Brain microvascular endothelial cell (primary cell): ENCODE results near the gene PCGF6.
"Not testable (repeated sequence)": the region's sequence is repeated elsewhere in the genome, so short reads cannot be mapped to it uniquely, and the experiment has no call there.

ENCODE experiments used
- DNase-seq: peaks from one replicate; pipeline ENCODE4 v3.0.0-alpha.2; 2020
- H3K27ac ChIP-seq: fragments of 250-450 bp; sonication (Bioruptor Pico); 2 replicates; pipeline ENCODE4 v1.5.1; 2020; ENCODE audit warnings: mild to moderate bottlenecking, moderate library complexity
- H3K27me3 ChIP-seq: fragments of 250-450 bp; sonication (Bioruptor Pico); replicated peaks from 2 replicates; pipeline ENCODE4 v1.5.1; 2020; ENCODE audit warnings: mild to moderate bottlenecking
- H3K36me3 ChIP-seq: fragments of 250-450 bp; sonication (Bioruptor Pico); replicated peaks from 2 replicates; pipeline ENCODE4 v1.5.1; 2020; ENCODE audit warnings: mild to moderate bottlenecking
- H3K4me3 ChIP-seq: 2 replicates; pipeline ENCODE4 v1.5.1; 2011; ENCODE audit warnings: low read depth, mild to moderate bottlenecking, control low read depth, low read length, moderate library complexity
- in situ Hi-C: cut with HindIII; loops from 2 replicates; pipeline ENCODE4 v1.10.0; 2017; ENCODE audit warnings: low sequenced_read_pairs, low pct_ligation_motif_present
- TF ChIP-seq, protein P1 (sequence below): IDR thresholded peaks from 2 replicates; pipeline ENCODE4 v1.5.1; 2011; ENCODE audit warnings: low read depth, mild to moderate bottlenecking, moderate library complexity, low read length, control low read depth, inconsistent platforms; ENCODE audit errors: missing control alignments

Gene PCGF6

DNA sequence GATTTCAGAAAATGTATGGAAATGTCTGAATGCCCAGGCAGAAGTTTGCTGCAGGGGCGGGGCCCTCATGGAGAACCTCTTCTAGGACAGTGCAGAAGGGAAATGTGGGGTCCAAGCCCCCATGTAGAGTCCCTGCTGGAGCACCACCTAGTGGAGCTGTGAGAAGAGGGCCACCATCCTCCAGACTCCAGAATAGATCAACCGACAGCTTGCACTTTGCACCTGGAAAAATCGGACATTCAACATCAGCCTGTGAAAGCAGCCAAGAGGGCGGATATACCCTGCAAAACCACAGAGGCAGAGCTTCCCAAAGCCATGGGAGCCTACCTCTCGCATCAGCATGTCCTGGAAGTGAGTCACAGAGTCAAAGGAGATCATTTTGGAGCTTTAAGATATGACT lies 91.0 kb downstream of the PCGF6 start:
- in situ Hi-C loops: no loop called here
- DNase-seq: no peak
- Histone ChIP-seq H3K4me3 (no peak overlapping the region), H3K36me3 (no peaks in the 10 kb centered on the region), H3K27ac (no peak overlapping the region), H3K27me3 (no peaks in the 10 kb centered on the region)
- TF ChIP-seq, protein P1, sequence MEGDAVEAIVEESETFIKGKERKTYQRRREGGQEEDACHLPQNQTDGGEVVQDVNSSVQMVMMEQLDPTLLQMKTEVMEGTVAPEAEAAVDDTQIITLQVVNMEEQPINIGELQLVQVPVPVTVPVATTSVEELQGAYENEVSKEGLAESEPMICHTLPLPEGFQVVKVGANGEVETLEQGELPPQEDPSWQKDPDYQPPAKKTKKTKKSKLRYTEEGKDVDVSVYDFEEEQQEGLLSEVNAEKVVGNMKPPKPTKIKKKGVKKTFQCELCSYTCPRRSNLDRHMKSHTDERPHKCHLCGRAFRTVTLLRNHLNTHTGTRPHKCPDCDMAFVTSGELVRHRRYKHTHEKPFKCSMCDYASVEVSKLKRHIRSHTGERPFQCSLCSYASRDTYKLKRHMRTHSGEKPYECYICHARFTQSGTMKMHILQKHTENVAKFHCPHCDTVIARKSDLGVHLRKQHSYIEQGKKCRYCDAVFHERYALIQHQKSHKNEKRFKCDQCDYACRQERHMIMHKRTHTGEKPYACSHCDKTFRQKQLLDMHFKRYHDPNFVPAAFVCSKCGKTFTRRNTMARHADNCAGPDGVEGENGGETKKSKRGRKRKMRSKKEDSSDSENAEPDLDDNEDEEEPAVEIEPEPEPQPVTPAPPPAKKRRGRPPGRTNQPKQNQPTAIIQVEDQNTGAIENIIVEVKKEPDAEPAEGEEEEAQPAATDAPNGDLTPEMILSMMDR: no peak

DNA sequence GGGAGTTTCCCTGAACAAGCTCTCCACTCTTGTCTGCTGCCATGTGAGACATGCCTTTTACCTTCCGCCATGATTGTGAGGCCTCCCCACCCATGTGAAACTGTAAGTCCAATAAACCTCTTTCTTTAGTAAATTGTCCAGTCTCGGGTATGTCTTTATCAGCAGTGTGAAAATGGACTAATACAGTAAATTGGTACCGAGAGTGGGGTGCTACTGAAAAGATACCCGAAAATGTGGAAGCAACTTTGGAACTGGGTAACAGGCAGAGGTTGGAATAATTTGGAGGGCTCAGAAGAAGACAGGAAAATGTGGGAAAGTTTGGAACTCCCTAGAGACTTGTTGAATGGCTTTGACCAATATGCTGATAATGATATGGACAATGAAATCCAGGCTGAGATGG lies 92.0 kb downstream of the PCGF6 start:
- in situ Hi-C loops, DNase-seq, H3K4me3 ChIP-seq, H3K27me3 ChIP-seq, H3K36me3 ChIP-seq, H3K27ac ChIP-seq: not testable (repeated sequence)

DNA sequence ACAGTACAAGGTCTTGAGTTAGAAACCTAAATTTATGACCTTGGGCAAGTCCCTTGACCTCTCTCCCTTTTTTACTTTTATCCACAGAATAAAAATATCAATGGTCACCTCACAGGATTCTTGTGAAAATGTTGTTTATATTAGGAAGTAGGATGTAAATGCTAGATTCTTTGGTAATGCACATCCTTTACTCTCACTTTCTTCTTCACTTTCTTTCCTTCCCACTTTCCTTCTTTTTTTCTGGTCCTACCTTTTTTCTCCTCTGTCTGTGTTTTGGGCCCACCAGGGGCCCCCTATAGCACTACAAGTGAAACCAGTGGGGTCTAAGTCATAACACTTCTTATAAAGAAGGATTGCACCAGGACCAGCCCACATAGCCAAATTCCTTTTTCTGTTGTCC lies 93.1 kb downstream of the PCGF6 start:
- in situ Hi-C loops: no loop called here
- TF ChIP-seq, protein P1: no peak
- H3K36me3 ChIP-seq: no peaks in the 10 kb centered on the region
- no peak overlapping the region for H3K27ac ChIP-seq
- no peaks in the 10 kb centered on the region for H3K27me3 ChIP-seq
- no peak for DNase-seq
- H3K4me3 ChIP-seq: no peak overlapping the region

DNA sequence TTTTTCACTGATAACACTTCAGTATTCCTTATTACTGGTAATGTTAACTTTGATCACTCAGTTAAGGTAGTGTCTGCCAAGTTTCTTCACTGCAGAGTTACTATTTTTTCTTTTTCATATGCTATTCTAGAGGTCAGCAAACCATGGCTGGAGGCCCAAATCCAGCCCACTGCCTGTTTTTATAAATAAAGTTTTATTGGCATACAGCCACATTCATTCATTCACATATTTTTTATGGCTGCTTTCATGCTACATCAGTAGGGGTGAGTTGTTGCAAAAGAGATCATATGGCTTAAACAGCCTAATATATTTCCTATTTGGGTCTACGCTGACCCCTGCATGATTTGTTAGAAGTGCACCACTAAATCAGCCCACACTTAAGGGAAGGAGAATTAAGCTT lies 94.3 kb downstream of the PCGF6 start:
- no peaks in the 10 kb centered on the region for H3K27me3 ChIP-seq
- in situ Hi-C loops: no loop called here
- DNase-seq: no peak
- no peaks in the 10 kb centered on the region for H3K36me3 ChIP-seq
- no peak overlapping the region for H3K4me3 ChIP-seq
- TF ChIP-seq, protein P1: no peak
- no peak overlapping the region for H3K27ac ChIP-seq

DNA sequence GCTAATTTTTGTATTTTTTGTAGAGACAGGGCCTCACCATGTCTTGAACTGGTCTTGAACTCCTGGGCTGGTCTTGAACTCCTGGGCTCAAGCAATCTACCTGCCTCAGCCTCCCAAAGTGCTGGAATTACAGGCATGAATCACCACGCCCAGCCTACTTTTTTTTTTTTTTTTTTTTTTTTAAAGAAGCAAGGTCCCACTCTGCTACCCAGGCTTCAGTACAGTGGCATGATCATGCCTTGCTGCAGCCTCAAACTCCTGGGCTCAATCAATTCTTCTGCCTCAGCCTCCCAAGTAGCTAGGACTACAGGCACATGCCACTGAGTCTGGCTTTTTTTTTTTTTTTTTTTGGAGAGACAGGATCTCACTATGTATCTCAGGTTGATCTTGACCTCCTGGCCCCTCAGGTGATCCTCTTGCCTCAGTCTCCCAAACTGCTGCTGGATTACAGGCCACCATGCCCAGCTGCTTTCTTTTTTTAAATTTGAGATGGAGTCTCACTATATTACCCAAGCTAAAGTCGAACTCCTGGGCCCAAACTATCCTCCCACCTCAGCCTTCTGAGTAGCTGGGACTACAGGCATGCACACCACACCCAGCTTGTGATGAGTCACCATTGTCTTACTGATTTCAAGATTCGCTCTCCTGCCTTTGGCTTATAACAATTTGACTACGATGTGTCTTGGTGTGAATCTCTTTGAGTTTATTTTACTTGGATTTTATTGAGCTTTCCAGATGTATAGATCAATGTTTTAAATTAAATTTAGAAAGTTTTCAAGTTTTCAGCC lies 96.2 kb downstream of the PCGF6 start:
- Histone ChIP-seq H3K4me3 (no peak overlapping the region), H3K36me3 (no peaks in the 10 kb centered on the region), H3K27ac (no peak overlapping the region), H3K27me3 (no peaks in the 10 kb centered on the region)
- in situ Hi-C loops: no loop called here
- DNase-seq: peak; percentile 45
- TF ChIP-seq, protein P1: no peak

DNA sequence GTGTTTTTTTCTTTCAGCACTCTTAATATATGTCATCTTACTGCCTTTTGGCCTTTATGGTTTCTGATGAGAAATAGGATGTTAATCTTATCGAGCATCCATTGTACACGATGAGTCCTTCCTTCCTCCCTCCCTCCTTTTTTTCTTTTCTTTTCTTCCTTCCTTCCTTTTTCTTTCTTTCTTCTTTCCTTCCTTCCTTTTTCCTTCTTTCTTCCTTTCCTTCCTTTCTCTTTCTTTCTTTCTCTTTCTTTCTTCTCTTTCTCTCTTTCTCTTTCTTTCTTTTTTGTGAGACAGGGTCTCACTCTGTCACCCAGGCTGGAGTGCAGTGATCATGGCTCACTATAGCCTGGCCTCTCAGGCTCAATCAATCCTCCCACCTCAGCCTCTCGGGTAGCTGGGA lies 96.8 kb downstream of the PCGF6 start:
- in situ Hi-C loops: no loop called here
- H3K27ac ChIP-seq: no peak overlapping the region
- no peaks in the 10 kb centered on the region for H3K27me3 ChIP-seq
- H3K36me3 ChIP-seq: no peaks in the 10 kb centered on the region
- no peak overlapping the region for H3K4me3 ChIP-seq
- no peak for DNase-seq
- TF ChIP-seq, protein P1: no peak
